NCI-H2107 (cell line): Measurements from ENCODE around the gene PIN1.

ENCODE experiments used
- DNase-seq: peaks from one replicate; lab custom pipeline; 2025; lab: John Stamatoyannopoulos, UW

The PIN1 gene

GRCh38 chr19:9857076-9857721, 22.1 kb downstream of the PIN1 start:
- DNase-seq: no peak

GRCh38 chr19:9857920-9858746, 23.0 kb downstream of the PIN1 start:
- DNase-seq: no peak

GRCh38 chr19:9858766-9859165, 23.6 kb downstream of the PIN1 start:
- no peak for DNase-seq

- DNase-seq: no peak
Measured at GRCh38 chr19:9860407-9860806, 25.3 kb downstream of the PIN1 start.

- no peak for DNase-seq
Measured at GRCh38 chr19:9861503-9861902, 26.4 kb downstream of the PIN1 start.

GRCh38 chr19:9862938-9863337, 27.8 kb downstream of the PIN1 start:
- no peak for DNase-seq

GRCh38 chr19:9863759-9864158, 28.6 kb downstream of the PIN1 start:
- DNase-seq: no peak

GRCh38 chr19:9865732-9866501, 30.8 kb downstream of the PIN1 start:
- DNase-seq: no peak

GRCh38 chr19:9868983-9869617, 34.0 kb downstream of the PIN1 start:
- no peak for DNase-seq

GRCh38 chr19:9871626-9872338, 36.7 kb downstream of the PIN1 start:
- DNase-seq: no peak

GRCh38 chr19:9872618-9873242, 37.6 kb downstream of the PIN1 start:
- no peak for DNase-seq

- no peak for DNase-seq
Measured at GRCh38 chr19:9875031-9875627, 40.0 kb downstream of the PIN1 start.

- DNase-seq: no peak
Measured at GRCh38 chr19:9875796-9876195, 40.7 kb downstream of the PIN1 start.

- DNase-seq: no peak
Measured at GRCh38 chr19:9877780-9878510, 42.8 kb downstream of the PIN1 start.

GRCh38 chr19:9878511-9879196, 43.5 kb downstream of the PIN1 start:
- no peak for DNase-seq

GRCh38 chr19:9881720-9882119, 46.6 kb downstream of the PIN1 start:
- no peak for DNase-seq

GRCh38 chr19:9883231-9883758, 48.2 kb downstream of the PIN1 start:
- DNase-seq: peak; percentile 25

- DNase-seq: no peak
Measured at GRCh38 chr19:9883764-9884163, 48.6 kb downstream of the PIN1 start.

- no peak for DNase-seq
Measured at GRCh38 chr19:9885077-9885552, 50.0 kb downstream of the PIN1 start.
